ENCODE results near the gene HIGD1B. TPM values are rescaled to one million over a fixed set of nuclear protein-coding genes. Genes with fewer than 3 reads are reported as not detected.

HIGD1B gene
- total RNA-seq, 4 donors from 2014 or later, result not detected

DNA sequence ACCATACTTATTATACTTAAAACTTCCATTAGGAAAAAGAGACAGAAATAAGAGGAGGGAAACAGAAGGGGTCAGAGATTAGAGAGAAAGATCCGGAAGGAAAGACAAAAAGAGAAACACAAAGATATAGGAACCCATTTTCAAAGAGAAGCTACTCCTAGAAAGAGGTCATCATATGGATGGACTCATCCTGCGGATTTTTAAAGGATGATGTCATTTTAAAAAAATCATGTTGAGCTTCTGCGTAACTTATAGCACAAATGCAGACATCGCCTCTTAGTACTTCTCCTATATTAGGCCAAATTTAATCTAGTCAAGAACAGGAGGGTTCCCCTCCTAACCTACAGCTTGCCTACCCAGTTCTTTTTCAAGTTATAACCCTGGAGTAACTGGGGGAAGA is 33.5 kb downstream of the HIGD1B start:
- TF ChIP-seq, protein P1, sequence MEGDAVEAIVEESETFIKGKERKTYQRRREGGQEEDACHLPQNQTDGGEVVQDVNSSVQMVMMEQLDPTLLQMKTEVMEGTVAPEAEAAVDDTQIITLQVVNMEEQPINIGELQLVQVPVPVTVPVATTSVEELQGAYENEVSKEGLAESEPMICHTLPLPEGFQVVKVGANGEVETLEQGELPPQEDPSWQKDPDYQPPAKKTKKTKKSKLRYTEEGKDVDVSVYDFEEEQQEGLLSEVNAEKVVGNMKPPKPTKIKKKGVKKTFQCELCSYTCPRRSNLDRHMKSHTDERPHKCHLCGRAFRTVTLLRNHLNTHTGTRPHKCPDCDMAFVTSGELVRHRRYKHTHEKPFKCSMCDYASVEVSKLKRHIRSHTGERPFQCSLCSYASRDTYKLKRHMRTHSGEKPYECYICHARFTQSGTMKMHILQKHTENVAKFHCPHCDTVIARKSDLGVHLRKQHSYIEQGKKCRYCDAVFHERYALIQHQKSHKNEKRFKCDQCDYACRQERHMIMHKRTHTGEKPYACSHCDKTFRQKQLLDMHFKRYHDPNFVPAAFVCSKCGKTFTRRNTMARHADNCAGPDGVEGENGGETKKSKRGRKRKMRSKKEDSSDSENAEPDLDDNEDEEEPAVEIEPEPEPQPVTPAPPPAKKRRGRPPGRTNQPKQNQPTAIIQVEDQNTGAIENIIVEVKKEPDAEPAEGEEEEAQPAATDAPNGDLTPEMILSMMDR (IDR thresholded peaks at IDR 0.05), result no peak
- TF ChIP-seq POLR2A (IDR thresholded peaks at IDR 0.05), result no peak
- no peak overlapping the region for H3K4me3 ChIP-seq
- H3K36me3 ChIP-seq, result peaks cover 0 to 91% (median 0%) of the 10 kb centered on the region in 3 donors

DNA sequence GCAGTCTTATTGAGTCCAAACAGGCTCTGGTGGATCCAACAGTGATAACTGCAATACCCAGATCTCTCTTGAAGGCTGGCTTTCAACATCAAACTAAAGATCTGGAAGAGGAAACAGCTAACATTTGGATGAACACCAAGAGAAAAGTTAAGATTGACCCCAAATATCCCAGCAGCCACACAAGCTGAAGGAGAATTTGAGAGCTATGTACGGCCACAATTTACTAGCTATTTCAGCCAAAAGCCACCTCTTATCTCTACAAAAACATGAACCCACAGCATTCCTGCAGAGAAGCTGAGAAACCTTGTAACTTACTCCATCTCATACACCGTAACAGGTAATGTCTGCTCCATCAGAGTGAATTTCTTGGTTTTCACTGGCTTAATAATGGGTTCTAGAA is 37.3 kb downstream of the HIGD1B start:
- H3K4me3 ChIP-seq, result no peak overlapping the region
- peaks cover 0 to 67% (median 0%) of the 10 kb centered on the region in 3 donors for H3K36me3 ChIP-seq
- no peak overlapping the region for H3K27ac ChIP-seq
- TF ChIP-seq POLR2A (IDR thresholded peaks at IDR 0.05), result no peak
- no peak for DNase-seq
- no peaks in the 10 kb centered on the region for H3K27me3 ChIP-seq
- no peaks in the 10 kb centered on the region for H3K9me3 ChIP-seq
- H3K4me1 ChIP-seq, result no peaks in the 10 kb centered on the region

More for the DNA sequence above, 33.5 kb downstream of the HIGD1B start:
- H3K4me1 ChIP-seq, result no peaks in the 10 kb centered on the region
- no peak overlapping the region for H3K27ac ChIP-seq
- H3K9me3 ChIP-seq, result no peaks in the 10 kb centered on the region
- no peaks in the 10 kb centered on the region for H3K27me3 ChIP-seq
- DNase-seq, result no peak

DNA sequence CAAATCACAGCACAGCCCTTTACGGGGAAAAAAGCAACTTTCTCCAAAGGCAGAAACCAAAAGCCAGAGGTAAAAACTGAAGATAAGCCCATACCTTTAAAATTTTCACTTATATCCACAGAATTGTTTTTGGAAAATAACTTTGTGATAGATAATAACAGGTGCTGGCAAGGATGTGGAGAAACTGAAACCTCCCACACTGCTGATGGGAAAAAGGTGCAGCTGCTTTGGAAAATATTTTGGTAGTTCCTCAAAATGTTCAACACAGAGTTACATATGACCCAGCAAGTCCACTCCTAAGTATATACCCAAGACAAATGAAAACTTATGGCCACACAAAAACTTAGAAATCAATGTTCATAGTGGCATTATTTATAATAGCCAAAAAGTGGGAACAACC is 39.3 kb downstream of the HIGD1B start:
- H3K4me1 ChIP-seq, result no peaks in the 10 kb centered on the region
- H3K4me3 ChIP-seq, result no peak overlapping the region
- no peaks in the 10 kb centered on the region for H3K9me3 ChIP-seq
- TF ChIP-seq POLR2A (IDR thresholded peaks at IDR 0.05), result no peak
- TF ChIP-seq, protein P1 (IDR thresholded peaks at IDR 0.05), result no peak
- H3K27me3 ChIP-seq, result no peaks in the 10 kb centered on the region
- H3K27ac ChIP-seq, result no peak overlapping the region
- H3K36me3 ChIP-seq, result peaks cover 0 to 59% (median 0%) of the 10 kb centered on the region in 3 donors
- no peak for DNase-seq

DNA sequence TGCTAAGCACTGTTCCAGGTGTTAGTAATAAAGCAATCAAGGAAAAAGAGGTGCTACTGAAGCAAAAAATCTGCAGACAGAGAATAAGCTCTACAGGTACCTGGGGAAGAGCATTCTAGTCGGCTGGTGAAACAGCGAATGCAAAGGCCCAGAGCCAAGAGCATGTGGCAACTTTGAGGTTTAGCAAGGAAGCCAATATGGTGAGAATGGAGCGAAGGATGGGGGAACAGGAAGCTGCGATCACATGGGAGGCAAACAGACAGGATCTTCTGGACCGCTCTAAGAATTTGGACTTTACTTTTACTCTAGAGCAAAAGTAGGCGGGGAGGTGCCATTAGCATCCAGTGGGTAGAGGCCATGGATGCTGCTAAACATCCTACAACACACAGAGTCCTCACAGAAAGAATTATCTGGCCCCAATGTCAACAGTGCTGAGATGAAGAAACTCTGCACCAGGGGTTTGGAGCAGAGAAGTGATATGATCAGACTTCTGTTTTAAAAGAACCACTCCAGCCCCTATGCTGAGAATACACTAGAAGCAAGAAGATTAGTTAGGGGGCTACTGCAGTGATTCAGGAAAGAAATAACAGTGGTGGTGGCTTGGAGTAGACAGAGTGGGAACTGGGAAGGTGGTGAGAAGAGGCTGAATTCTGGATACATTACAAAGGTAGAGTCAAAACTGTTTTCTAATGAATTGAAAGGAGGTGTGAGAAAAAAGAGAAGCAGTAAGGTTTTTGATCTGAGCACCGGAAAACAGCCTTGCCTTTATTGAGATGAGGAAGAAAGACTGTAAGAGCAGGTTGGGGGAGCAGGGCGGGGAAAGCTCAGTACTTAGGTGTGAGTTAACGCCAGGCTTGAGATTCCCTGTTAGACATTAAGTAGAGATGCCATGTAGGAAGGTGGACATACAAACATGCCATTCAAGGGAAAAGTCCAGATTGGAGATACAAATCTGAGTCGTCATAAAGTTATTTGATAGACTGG is 40.6 kb downstream of the HIGD1B start:
- peaks cover 0 to 59% (median 0%) of the 10 kb centered on the region in 3 donors for H3K36me3 ChIP-seq
- no peaks in the 10 kb centered on the region for H3K4me1 ChIP-seq
- no peaks in the 10 kb centered on the region for H3K27me3 ChIP-seq
- TF ChIP-seq, protein P1 (IDR thresholded peaks at IDR 0.05), result no peak
- no peak for TF ChIP-seq POLR2A (IDR thresholded peaks at IDR 0.05)
- DNase-seq, result no peak
- H3K27ac ChIP-seq, result no peak overlapping the region
- no peaks in the 10 kb centered on the region for H3K9me3 ChIP-seq
- no peak overlapping the region for H3K4me3 ChIP-seq

DNA sequence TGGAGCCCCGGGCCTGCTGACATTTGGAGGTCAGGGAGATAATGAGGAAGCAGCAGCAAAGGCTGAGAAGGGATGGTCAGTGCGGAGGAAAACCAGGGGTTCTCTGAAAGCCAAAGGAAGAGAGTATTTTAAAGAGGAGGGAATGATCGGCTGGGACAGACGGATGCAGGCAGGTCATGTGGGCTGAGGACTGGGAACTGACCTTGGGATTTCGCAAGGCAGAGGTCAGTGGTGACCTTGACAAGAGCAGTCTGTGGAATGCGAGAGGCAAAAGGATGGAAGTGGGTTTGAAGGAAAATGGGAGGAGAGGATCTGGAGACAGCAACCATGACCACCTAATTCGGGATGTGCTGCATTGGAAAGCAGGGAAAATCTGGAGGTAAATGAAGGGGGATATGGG is 41.3 kb downstream of the HIGD1B start:
- Histone ChIP-seq H3K4me3 (no peak overlapping the region), H3K4me1 (no peaks in the 10 kb centered on the region), H3K36me3 (peaks cover 0 to 59% (median 0%) of the 10 kb centered on the region in 3 donors), H3K27ac (no peak overlapping the region), H3K27me3 (no peaks in the 10 kb centered on the region), H3K9me3 (no peaks in the 10 kb centered on the region)
- TF ChIP-seq, protein P1 (IDR thresholded peaks at IDR 0.05), result no peak
- TF ChIP-seq POLR2A (IDR thresholded peaks at IDR 0.05), result no peak
- no peak for DNase-seq

DNA sequence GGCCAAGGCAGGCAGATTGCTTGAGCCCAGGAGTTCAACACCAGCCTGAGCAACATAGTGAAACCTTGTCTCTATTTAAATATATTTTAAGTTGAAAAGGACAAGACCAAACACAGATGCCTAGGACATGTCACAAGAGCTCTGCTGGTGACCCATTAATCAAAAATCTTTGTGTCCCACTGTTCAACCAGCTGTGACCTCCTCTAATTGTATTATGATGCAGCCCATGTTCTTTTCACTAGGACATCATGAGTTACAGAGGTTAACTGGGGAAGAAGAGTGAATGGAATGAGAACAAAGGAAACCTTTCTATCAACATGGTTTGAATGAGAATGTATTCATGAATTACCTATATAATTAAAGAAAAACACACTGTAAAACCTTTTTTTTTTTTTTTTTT is 44.6 kb downstream of the HIGD1B start:
- H3K4me1 ChIP-seq, result no peaks in the 10 kb centered on the region
- peaks cover 0 to 40% (median 0%) of the 10 kb centered on the region in 3 donors for H3K36me3 ChIP-seq
- H3K27me3 ChIP-seq, result no peaks in the 10 kb centered on the region
- H3K27ac ChIP-seq, result no peak overlapping the region
- no peaks in the 10 kb centered on the region for H3K9me3 ChIP-seq
- TF ChIP-seq, protein P1 (IDR thresholded peaks at IDR 0.05), result no peak
- TF ChIP-seq POLR2A (IDR thresholded peaks at IDR 0.05), result no peak
- H3K4me3 ChIP-seq, result no peak overlapping the region
- DNase-seq, result no peak

All from Peyer's patch (tissue), 4 donors.